Esophagus muscularis mucosa (tissue), 4 donors: ENCODE data around the gene FAM209B. TPM values are rescaled to one million over a fixed set of nuclear protein-coding genes. Genes with fewer than 3 reads are reported as not detected.
A peak's percentile ranks its signal among the peaks of the same experiment; 100 is the strongest.

Source experiments
- DNase-seq: peaks from one replicate; pipeline ENCODE4 v3.0.0-alpha.2; 2017; ENCODE audit errors: extremely low spot score
- H3K27ac ChIP-seq, 4 donors: fragments of 200-600 bp; sonication (generic); replicated peaks in 1 of 4; 1 replicate in 3 of 4; 2 replicates in 1 of 4; pipeline ENCODE4 v1.5.1; 2016 to 2019; ENCODE audit warnings: mild to moderate bottlenecking in 1 of 4
- H3K27me3 ChIP-seq, 4 donors: fragments of 200-600 bp; sonication (generic); one replicate each; pipeline versions ENCODE4 v1.5.1 to v1.6.0; 2016 to 2019
- H3K36me3 ChIP-seq, 4 donors: fragments of 200-600 bp; sonication (generic); one replicate each; pipeline ENCODE4 v1.5.1; 2016 to 2019
- H3K4me1 ChIP-seq, 4 donors: fragments of 200-600 bp; sonication (generic); one replicate each; pipeline ENCODE4 v1.5.1; 2016 to 2019
- H3K4me3 ChIP-seq, 4 donors: fragments of 200-600 bp; sonication (generic); 1 replicate in 2 of 4; 2 replicates in 2 of 4; pipeline ENCODE4 v1.5.1; 2016 to 2019; ENCODE audit warnings: mild to moderate bottlenecking in 4 of 4, moderate library complexity in 1 of 4
- H3K9me3 ChIP-seq, 4 donors: fragments of 200-600 bp; sonication (generic); 1 replicate in 3 of 4; 2 replicates in 1 of 4; pipeline ENCODE4 v1.5.1; 2016 to 2019
- EP300 ChIP-seq: sonication (generic); formaldehyde crosslinking; IDR thresholded peaks from one replicate; pipeline ENCODE4 v1.6.1; 2017; ENCODE audit warnings: antibody characterized with exemption
- POLR2A ChIP-seq: fragments of 450-650 bp; IDR thresholded peaks from one replicate; pipeline ENCODE4 v1.6.1; 2017; ENCODE audit warnings: antibody characterized with exemption, moderate library complexity, mild to moderate bottlenecking, low read depth
- POLR2AphosphoS5 ChIP-seq, 2 donors: sonication (generic); formaldehyde crosslinking; IDR thresholded peaks; one replicate each; pipeline ENCODE4 v1.6.1; 2017; ENCODE audit warnings: antibody characterized with exemption in 2 of 2
- WGBS: methylation state at CpG from one replicate; pipeline ENCODE4 v1.1.5; 2018; 5-methylcytosine and 5-hydroxymethylcytosine counted together
- intact Hi-C: fragments of 100-400 bp; cut with DNase I; formaldehyde crosslinking; loops from one replicate; pipeline ENCODE4 v1.15.1; 2023
- total RNA-seq, 4 donors: library from RNA; depleted of rRNA; stranded (reverse); fragments of >200 nt; gene quantifications; one replicate each; pipeline versions ENCODE4 v1.1.0 to v1.2.1, GENCODE V29; 2016
- TF ChIP-seq, protein P1 (sequence below), 3 experiments: fragments of 200-600 bp in 2 of 3; fragments of 450-650 bp in 1 of 3; sonication (generic) in 2 of 3; IDR thresholded peaks; one replicate each; pipeline ENCODE4 v1.5.1; 2017 to 2019; ENCODE audit warnings: antibody characterized with exemption in 3 of 3, mild to moderate bottlenecking in 2 of 3, moderate library complexity in 1 of 3

FAM209B gene
- total RNA-seq, 4 donors from 2014 or later: 0.52 TPM; not detected in 3

DNA sequence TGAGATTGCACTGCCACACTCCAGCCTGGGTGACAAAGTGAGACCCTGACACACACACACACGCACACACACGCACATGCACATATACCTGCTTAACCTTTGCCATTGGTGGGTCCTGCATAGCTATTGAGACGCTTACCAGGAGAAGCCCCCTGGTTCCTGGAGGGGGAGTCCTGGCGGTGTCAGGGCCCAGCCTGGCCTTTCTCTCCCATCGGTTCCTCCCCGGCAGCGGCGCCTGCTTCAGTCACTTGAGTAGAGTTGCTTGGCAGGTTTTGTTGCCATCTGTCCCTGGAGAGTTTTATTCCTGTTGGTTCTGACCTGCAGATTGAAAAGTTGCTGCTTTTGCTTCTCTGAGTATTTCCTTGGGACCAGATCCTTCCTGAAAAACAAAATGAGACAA is 29.1 kb upstream of the FAM209B start:
- Histone ChIP-seq H3K27me3 (no peaks in the 10 kb centered on the region), H3K27ac (no peak overlapping the region), H3K4me3 (no peak overlapping the region), H3K4me1 (no peaks in the 10 kb centered on the region), H3K9me3 (no peaks in the 10 kb centered on the region), H3K36me3 (peaks cover 0 to 26% (median 10%) of the 10 kb centered on the region in 4 donors)
- TF ChIP-seq POLR2AphosphoS5 (IDR thresholded peaks at IDR 0.05): no peak
- TF ChIP-seq EP300: no peak
- TF ChIP-seq, protein P1, sequence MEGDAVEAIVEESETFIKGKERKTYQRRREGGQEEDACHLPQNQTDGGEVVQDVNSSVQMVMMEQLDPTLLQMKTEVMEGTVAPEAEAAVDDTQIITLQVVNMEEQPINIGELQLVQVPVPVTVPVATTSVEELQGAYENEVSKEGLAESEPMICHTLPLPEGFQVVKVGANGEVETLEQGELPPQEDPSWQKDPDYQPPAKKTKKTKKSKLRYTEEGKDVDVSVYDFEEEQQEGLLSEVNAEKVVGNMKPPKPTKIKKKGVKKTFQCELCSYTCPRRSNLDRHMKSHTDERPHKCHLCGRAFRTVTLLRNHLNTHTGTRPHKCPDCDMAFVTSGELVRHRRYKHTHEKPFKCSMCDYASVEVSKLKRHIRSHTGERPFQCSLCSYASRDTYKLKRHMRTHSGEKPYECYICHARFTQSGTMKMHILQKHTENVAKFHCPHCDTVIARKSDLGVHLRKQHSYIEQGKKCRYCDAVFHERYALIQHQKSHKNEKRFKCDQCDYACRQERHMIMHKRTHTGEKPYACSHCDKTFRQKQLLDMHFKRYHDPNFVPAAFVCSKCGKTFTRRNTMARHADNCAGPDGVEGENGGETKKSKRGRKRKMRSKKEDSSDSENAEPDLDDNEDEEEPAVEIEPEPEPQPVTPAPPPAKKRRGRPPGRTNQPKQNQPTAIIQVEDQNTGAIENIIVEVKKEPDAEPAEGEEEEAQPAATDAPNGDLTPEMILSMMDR (IDR thresholded peaks at IDR 0.05): no peak
- TF ChIP-seq POLR2A: no peak
- intact Hi-C loops: no loop called here
- DNase-seq: no peak
- WGBS: 99% methylated on average over 8 of the region's 8 CpGs

DNA sequence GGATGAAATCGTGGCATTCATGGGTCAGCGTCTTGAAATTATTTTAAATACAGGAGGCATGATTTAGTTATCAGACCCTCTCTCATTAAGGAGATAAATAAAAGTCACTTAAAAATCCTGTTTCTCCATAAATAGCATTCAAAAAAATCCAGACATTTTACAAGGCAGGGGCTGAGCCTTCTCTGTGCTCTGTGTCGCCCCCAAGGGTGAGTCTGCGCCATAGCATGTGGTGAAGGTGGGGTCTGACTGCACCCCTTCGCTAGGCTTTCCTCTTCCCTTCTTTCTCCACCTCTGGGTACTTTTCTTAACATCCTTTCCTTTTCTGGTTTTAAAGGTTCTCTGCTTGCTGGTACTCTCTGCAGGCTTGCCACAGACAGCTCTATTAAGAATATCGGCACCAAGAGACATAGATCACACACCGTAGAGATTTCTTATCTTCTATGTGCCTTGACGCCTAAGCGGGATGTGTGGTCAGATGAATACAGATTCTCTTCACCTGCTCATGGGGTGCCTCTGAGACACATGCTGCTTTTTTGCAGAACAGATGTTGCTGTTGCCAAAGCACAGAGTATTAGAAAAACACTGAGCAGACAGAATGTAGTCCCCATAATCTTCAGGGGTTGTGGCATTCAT is 28.6 kb upstream of the FAM209B start:
- H3K9me3 ChIP-seq: no peaks in the 10 kb centered on the region
- peaks cover 0 to 26% (median 9%) of the 10 kb centered on the region in 4 donors for H3K36me3 ChIP-seq
- no peaks in the 10 kb centered on the region for H3K4me1 ChIP-seq
- DNase-seq: no peak
- 88% methylated on average over 9 of the region's 9 CpGs for WGBS
- H3K27ac ChIP-seq: no peak overlapping the region
- intact Hi-C loops: no loop called here
- H3K27me3 ChIP-seq: no peaks in the 10 kb centered on the region
- H3K4me3 ChIP-seq: no peak overlapping the region
- TF ChIP-seq, protein P1 (IDR thresholded peaks at IDR 0.05): peak in 1 of 3 experiments; percentile 24
- TF ChIP-seq POLR2AphosphoS5 (IDR thresholded peaks at IDR 0.05): no peak

DNA sequence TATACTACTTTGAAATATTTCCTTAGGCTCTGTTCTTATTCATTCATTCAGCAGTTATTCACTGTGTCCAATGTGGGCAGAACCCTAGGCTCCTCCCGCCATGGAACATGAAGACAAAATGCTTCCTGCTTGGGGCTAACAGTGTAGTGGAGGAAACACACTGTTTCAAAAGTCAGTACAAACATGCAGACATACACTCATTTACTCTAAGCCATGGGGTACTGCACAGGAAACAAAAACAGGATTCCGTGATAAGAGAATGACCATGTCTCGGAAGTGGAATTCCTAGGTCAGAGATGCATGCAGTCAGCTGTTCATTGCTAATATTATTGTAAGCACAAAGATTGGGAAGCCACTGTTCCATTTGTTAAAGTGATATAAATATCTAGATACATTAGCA is 26.9 kb upstream of the FAM209B start:
- Histone ChIP-seq H3K36me3 (peaks cover 0 to 19% (median 4%) of the 10 kb centered on the region in 4 donors), H3K4me1 (no peaks in the 10 kb centered on the region), H3K27me3 (no peaks in the 10 kb centered on the region), H3K4me3 (no peak overlapping the region), H3K9me3 (no peaks in the 10 kb centered on the region), H3K27ac (no peak overlapping the region)
- no peak for DNase-seq
- no peak for TF ChIP-seq EP300
- TF ChIP-seq POLR2A: no peak
- TF ChIP-seq, protein P1 (IDR thresholded peaks at IDR 0.05): no peak
- TF ChIP-seq POLR2AphosphoS5 (IDR thresholded peaks at IDR 0.05): no peak
- intact Hi-C loops: no loop called here
- 65% methylated on average over 3 of the region's 3 CpGs for WGBS

- H3K27ac ChIP-seq: no peak overlapping the region
- no peak for DNase-seq
- H3K4me1 ChIP-seq: peaks cover 3 to 40% (median 34%) of the 10 kb centered on the region in 4 donors
- H3K9me3 ChIP-seq: no peaks in the 10 kb centered on the region
- intact Hi-C loops: no loop called here
- H3K4me3 ChIP-seq: no peak overlapping the region
- no peaks in the 10 kb centered on the region for H3K27me3 ChIP-seq
- no peak for TF ChIP-seq POLR2AphosphoS5 (IDR thresholded peaks at IDR 0.05)
- TF ChIP-seq EP300: no peak
- no peak for TF ChIP-seq POLR2A
- TF ChIP-seq, protein P1 (IDR thresholded peaks at IDR 0.05): no peak
- peaks cover 0 to 42% (median 19%) of the 10 kb centered on the region in 4 donors for H3K36me3 ChIP-seq
- WGBS: 92% methylated on average over 10 of the region's 10 CpGs
Observed at GRCh38 chr20:56511926-56512325, 21.1 kb upstream of the FAM209B start.
